ENCODE results near the gene EHBP1.

Gene EHBP1

DNA sequence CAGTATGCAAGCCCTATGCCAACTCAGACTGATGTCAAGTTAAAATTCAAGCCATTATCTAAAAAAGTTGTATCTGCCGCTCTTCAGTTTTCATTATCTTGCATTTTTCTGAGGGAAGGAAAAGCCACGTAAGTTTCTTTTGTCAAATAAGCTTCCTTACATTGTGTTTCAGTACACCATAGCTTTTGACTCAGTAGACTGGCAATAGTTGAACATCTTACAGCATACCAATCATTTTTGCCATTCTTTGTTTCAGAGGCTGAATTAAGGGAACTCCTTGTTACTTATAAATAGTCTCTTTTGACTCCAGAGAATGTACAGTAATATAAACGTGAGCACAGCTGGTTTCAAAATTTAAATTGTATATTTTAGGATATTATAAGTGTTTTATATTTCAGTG, 120.6 kb downstream of the EHBP1 start:
- DNase-seq, result no peak

DNA sequence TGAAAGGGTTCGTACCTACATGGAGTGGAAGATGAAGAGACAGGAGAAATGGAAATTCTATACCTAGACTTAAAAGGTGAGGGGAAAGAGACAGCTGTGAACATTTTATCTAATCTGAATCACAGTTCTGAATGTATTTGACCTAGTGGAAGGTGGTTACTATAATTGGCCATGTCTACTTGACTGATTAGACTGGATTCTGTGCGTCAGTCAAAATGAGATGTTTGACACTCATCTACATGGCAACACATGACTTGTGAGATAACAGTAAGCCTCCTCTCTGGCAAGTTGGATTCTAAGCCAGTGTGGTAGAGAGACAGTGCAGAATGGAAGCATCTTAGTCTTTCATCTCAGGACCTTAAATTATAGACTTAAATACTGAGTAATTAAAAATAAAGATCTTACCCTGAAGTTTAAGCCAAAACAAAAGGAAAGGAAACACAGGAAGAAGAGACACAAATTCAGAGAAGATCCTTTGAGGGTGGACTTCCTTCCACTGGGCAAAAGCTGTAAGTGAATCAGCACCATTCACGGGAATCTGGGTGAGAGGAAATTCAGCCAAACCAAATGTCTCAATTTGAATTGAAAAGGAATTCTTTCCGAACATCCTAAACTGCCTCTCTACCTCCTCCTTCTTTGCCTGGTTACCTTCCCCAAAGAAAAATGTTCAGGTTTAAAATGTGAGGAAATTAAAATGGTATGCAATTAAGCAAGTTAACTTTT, 121.6 kb downstream of the EHBP1 start:
- DNase-seq, result no peak

DNA sequence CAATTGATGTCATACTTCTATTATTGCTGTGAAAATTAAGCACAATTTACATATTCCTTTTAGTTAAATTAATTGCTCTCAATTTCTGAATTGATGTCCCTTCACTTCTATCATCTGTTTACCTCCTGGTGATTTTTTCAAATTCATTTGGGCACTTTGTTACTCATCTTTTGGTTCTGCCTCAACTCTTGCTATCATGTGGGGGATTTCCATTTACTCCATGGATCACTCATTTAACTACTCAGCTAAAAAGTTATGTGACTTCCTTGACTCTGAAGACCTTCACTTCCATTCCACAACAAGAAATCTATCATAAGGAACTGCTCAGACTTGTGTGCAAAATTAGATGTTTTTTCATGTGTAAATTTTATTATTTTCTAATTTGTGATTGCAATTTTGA, 126.2 kb downstream of the EHBP1 start:
- no peak for DNase-seq

DNA sequence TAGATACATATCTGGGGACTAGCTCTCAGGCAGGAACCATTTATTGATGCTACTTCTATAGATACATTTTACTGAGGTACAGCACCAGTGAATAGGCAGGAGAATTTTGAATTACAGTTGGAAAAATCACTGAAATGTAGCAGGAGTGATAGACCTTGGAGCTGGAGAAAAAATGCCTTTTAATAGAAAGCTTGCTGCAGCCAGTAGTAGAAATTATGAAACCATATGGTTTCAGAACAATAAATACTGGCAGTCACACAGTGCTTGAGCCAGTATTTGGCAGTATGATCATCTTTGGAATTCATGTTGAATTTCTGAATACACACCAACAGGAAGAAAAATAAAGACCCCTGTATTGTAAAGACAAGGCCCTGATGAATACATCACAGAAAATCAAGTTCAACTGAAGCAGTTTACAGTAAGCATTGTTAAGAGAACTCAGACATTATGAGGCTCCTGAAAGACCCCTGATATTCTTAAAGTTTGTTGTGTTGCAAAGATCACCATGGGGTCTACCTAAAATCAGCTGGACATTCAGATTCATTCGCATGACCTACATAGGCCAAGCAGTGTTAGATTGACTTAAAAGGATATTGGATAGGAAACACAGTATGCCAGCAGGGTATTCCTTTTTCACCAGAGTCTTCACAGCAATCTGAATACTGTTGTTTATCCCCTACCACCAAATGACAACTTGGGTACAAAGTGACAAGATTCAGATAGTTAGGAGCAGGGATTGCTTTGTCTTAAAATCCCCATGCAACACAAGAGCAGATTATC, 139.0 kb downstream of the EHBP1 start:
- no peak for DNase-seq

DNA sequence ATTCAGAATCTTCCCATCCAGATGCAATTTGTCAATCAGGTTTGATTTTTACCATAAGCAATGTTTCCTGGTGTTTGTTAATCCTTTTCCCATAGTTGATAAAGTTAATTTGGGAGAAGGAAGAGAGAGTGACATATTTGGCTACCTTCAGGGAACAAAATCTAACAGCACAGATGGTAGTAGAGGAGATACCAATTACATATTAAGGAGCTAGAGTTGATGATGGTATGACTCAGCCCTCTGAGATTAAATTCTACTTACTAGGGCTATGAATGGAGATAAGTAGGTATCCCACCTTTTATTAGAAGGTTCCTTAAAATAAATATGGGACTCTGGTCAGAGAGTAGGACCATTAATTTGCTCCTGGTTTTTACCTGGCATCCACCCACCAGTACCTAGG, 139.7 kb downstream of the EHBP1 start:
- DNase-seq, result no peak

DNA sequence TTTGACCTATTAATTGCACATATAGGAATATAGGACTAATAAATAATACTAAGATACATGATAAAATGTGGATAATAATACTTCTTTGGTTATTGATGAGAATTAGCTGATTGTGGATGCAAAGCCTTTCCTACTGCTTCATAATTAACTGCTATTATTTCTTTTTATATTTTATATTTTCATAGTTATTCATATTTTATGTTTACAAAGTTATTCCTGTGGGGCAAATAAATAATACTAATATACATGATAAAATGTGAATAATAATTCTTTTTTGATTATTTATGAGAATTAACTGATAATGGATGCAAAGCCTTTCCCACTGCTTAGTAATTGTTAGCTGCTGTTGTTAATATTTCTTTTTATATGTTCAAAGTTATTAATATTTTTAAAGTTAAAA, 146.7 kb downstream of the EHBP1 start:
- DNase-seq, result no peak

DNA sequence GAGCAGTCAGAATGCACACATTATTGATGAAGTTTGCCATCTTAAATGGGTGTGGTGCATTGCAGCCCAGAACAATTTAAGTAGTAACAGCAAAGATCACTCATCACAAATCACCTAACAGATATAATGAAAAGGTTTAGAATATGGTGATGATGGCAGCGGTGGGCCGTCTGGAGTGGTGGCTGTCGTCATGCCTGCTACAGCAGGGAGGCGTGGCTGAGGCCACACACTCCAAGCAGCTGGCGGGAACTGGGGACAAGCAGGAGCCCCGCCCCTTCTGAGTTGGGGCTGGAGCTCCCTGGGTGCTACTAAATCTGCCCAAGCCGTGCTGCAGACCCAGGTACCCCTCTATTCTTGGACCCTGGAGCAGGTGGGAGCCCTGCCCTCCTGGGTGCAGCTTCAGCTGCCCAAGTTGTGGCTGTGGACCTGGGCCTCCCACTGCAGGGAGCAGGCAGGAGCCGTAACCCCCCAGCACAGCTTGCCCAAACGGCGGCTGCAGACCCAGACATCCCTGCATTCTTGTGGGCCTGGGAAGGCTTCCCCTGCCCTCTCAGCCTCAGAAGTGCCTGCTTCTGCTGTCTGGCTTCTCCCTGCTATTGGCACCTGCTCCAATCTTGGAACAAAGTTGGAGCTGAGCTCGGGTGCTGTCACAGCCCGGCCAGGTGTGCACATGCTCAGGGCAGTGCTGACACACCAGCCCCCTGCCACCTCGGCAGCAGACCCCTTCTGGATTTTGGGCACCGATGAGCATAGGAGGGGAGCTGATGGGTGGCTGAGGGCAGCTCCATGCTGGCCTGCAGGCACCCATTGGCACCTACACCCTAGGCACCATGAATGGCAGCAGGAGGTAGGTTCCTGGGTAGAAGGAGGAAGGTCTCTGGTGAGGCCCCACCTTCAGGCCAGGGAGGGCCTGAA, 149.3 kb downstream of the EHBP1 start:
- DNase-seq, result no peak

DNA sequence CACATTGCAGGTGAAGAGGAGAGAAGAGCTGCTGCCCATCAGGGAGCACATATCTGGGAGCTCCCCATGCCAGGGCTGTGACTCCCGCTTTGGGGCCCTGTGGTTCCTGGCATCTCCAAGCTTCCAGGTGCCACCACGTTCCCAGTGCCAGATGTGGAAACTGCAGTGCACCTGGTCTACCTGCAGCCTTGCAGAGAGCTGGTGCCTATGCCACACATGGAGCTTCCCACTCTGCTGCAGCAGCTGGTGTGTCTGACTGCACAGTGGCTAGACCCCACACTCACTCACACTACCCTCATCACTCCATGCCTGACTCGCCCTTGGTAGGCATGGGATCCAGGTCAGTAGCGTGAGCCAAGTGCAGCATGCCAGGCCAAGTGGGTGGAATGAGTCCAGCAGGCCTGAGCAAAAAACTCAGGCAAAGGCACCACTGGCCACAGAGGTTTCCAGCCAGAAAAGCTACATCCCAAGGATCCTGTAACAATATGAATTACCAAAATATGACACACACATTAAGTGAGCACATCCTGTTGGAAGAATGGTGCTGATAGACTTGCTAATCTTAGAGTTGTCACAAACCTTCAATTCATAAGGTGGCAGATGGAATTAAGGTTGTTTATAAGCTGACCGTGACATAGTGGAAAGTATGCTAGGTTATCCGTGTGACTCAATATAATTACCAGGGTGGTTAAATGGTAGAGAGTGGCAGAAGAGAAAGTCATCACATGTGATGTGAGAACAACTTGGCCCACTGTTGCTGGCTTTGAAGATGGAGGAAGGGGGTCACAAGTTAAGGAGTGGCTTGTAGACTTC, 150.9 kb downstream of the EHBP1 start:
- DNase-seq, result no peak

DNA sequence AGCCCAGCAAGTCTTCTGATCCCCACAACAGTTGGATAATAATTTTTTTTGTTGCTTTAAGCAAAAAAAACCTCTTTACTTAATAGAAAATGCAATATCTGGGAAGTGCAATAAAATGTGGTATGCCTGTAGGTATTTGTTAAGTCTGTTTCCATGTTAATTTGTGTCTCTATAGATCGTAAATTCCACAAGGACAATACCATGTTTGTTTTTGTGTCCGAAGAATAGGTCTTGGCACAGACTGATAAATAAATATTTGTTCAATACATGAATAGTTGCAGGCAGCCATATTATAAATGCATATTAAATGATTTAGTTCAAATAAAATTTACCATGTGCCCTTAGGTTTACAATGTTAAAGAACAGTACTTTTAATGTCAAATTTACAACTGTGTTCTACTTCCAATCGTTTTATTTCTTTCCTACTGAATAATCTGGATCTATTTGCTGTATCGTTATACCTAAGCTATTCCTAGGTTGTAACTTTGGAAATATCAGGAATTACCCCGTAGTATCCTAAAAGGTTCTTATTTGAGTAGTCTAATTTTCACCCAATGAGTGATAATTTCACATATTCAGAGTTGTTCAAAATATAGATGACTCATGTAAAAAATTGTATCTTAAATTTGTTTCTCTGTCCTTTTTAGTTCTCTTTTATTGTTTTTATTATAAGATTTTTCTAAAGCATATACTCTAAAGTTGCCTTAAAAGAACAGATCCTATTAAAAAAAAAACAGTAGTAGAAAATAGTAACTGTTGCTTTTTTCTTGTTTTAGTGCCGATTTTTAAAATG, 151.8 kb downstream of the EHBP1 start:
- no peak for DNase-seq

DNA sequence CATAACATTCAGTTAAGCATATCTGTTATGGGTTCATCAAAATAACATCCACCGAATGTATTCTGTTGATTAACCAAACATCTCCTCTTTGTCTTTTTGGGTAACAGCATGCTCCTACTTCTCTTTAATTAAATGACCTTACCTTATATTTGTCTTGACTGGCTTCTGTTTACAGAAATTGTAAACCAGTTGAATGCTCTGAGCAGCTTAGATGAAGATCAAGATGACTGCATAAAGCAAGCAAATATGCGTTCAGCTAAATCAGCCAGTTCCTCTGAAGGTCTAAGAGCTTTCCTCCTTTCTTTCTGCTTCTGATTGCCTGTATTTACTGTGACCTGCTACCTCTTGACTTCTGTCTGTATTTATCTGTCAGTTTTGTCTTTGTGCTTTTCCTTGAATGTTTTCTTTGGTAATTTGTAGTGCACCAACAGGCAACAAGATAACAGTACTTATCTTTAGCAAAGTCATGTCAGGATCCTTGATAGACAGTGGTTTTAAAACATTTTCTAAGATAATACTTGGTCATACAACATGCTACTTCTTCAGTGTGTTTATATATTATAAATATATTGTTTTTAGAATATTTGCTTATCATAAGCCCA, 152.8 kb downstream of the EHBP1 start:
- DNase-seq, result no peak

DNA sequence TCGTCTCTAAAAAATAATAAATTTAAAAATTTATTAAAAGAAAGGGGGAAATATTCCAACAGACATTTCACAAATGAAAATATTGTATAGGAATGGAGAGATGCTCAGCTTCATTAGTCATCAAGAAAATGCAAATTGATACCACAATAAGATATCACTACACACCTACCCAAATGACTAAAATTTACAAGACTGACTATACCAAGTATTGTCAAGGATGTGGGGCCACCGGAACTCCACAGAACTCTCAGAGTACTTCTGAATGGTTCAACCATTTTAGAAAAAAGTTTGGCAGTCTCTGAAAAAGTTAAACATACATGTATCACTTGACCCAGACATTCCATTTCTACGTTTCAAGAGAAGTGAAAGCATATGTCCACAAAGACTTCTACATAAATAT, 163.4 kb downstream of the EHBP1 start:
- no peak for DNase-seq

DNA sequence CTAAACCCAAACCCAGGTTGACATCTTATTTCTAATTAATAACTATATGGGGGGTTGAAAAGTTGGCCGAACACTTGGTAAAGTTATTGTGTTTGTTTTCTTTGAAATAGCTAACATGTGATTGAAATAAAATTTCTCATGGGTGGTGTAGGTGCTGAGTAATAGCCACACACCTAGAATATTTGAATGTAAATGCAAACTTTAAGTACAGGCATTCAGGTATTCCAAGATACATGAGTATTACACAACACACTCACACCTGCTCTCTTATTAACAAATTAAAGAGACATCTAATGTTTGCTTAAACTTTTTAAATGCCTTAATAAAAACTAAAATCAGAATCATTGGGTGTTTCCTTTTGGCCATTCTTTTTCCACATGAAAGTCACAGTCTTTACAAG, 165.5 kb downstream of the EHBP1 start:
- DNase-seq, result no peak

DNA sequence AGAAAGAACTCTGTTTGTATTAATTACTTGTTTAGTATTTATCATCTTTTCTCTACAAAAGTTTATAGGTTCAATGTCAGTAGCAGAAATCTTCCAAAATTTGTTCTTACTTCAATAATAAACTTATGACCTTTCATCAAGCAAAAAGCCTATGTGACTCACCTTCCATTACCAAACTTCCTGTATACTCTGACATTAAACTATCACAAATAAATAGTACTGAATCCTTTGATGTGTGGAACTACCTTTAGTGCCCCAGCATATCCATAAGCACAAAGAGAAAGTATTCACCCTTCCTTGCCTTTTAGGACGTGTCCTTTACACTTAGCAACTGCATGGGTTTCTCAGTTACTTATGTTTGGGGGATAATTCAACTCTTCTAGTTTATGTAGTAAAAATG, 166.0 kb downstream of the EHBP1 start:
- no peak for DNase-seq

DNA sequence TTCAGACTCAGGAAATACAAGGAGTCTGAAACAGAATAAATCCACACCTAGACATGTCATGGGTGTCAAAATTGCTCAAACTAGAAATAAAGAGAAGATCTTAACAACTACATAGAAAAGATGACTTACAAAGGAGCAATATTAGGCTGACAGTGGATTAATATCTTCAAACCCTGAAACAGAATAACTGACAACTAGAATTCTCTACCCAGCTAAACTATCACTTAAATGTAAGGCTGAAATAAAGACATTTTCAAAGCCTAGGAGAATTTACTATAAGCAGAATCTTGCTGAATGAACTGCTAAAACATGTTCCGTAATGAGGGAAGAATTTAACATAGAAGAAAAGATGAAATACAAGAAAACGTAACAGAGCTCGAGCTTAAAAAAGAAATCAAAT, 168.1 kb downstream of the EHBP1 start:
- no peak for DNase-seq

DNA sequence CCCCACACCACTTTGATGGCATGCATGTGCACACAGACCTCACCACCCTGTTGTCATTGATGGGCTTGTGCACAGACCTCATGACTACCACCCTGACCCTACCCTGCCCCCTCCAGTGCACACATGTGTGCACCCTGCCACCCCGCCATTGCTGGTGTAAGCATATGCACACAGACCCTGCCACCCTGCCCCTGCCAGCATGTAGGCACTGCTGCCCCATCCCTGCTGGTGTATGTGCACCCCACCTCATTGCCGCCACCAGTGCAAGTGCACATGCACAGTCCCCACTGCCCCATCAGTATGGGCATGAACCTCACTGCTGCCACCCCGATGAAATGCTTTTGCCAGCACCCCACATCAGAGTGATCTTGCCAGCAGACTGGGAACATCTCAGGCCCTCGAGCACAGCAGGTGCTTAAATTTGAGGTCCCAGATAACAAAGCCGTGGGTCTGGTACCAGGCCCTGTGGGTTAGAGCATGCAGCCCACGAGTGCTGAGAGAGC, 169.4 kb downstream of the EHBP1 start:
- DNase-seq, result no peak

DNA sequence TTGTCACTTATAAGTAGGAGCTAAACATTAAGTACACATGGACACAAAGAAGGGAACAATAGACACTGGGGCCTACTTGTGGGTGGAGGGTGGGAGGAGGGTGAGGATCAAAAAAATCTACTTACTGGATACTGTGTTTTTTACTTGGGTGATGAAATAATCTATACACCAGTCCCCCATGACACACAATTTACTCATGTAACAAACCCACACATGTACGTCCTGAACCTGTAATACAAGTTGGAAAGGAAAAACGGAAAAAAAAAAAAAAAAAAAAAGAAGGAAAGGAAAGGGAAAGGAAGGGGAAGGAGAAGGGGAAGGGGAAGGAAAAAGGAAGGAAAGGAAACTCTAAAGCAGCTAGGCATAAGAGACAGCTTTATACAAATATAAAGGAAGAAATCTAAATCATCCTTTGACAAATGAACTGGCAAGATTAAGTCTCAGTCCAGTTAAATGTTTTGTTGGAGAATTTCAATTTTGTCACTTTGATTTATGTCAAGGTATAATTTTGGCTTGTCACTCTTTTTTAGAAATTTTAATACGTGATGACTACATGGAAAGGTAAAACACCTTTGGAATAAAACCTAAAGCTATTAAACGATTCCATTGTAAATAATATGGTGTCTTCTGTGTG, 175.8 kb downstream of the EHBP1 start:
- DNase-seq, result no peak

DNA sequence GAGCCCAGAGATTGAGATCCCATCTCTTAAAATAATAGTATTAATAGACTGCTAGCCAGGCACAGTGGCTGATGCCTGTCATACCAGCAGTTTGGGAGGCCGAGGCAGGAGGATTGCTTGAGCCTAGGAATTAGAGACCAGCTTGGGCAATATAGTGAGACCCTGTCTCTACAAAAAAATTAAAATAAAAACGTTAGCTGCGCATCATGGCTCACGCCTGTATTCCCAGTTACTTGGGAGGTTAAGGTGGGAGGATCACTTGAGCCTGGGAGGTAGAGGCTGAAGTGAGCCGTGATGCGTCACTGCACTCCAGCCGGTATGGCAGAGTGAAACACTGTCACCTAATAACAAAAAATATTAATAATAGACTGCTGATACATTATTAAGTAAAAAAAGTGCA, 178.1 kb downstream of the EHBP1 start:
- DNase-seq, result no peak

DNA sequence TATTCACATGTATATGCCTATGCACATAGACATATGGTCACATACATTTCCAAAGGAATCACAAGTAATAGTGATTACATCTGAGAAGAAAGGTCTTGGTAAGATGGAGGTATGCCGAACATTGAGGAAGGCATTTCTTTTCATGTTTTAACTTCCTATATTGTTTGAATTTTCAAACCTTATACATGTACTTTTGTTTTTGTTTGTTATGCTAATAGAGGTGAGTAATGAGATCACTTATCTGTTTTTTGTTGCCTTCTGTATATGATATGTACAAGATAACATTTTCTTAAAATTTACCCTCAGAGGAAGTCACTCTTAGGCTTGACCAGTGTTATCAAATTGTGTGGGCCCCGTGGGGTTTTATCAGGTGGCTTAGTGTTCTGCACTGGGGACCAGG, 178.6 kb downstream of the EHBP1 start:
- DNase-seq, result no peak

DNA sequence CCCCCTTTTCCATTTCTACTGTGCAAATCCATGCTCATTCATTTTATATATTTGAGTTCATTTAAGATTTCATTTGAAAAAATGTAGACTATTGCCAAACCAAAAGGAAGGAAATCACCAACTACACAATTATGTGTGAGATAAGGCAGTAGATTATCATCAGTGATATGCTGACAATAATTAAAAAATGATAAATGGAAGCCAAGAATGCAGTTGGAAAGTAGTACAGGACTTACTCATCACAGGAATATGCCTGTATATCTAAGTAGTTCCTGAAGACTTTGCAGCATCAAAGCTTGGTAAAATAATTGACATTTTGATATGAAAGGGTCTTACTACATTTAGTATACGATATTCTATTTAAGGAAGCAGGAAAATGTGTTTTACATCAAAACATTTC, 179.0 kb downstream of the EHBP1 start:
- no peak for DNase-seq

DNA sequence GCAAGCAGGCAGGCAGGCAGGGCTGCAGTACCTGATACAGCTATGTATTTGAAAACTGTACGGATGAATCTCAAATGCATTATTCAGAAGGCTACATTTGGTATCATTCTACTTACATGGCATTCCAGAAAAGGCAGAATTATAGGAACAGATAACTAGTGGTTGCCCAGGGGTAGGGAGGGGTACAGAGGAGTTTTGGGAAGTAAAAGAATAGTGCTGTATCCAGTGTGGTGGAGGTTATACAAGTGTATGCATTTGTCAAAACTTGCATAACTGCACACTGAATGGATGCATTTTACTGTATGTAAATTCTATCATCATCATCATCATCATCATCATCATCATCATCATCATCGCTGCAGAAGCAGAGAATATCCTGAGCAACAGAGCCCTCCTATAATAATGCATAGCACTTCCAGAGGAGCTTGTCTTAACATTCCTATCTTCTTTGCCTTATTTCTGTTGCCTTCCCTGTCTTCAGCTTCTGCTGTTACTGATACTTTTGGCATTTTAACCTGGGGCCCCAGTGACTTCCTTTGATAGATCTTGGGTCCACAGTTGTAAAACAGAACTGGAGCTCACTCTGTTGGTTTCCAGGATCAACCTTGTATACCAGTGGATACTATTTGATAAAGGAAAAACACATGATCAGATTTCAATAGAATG, 189.6 kb downstream of the EHBP1 start:
- DNase-seq, result no peak

All from activated CD4-positive, alpha-beta T cell treated with anti-CD3 and anti-CD28 coated beads for 4 hours (primary cell).